C4-2B (cell line): ENCODE data around the gene CD37.

Experiments used
- CTCF ChIP-seq: fragments of 450-650 bp; conservative IDR thresholded peaks from 2 replicates; pipeline ENCODE4 v1.5.1; 2017; ENCODE audit warnings: mild to moderate bottlenecking
- ZFX ChIP-seq: fragments of 450-650 bp; IDR thresholded peaks from 2 replicates; pipeline ENCODE4 v1.6.1; 2017

GRCh38 chr19:49301866-49302252 is 33.3 kb upstream of the CD37 start:
- no peak for TF ChIP-seq CTCF
- no peak for TF ChIP-seq ZFX
